Fibroblast of skin of abdomen (primary cell): ENCODE measurements around the gene SCAMP2. TPM values are rescaled to one million over a fixed set of nuclear protein-coding genes. Genes with fewer than 3 reads are reported as not detected.
"Not testable (repeated sequence)": the region's sequence is repeated elsewhere in the genome, so short reads cannot be mapped to it uniquely, and the experiment has no call there.

Experiments
- DNase-seq: peaks from one replicate; pipeline ENCODE4 v3.0.0-alpha.2; 2013
- polyA plus RNA-seq, 2 experiments: library from polyadenylated mRNA; unstranded; fragments of 120-200 nt; gene quantifications; one replicate each; pipeline ENCODE4 v1.2.1, GENCODE V29; 2013; ENCODE audit not compliant: insufficient read length in 2 of 2

The SCAMP2 gene
- polyA plus RNA-seq (2013, experiment 1 of 2; ENCODE audit: insufficient read length): 60.3 TPM
- 61.0 TPM for polyA plus RNA-seq (2013, experiment 2 of 2; ENCODE audit: insufficient read length)

DNA sequence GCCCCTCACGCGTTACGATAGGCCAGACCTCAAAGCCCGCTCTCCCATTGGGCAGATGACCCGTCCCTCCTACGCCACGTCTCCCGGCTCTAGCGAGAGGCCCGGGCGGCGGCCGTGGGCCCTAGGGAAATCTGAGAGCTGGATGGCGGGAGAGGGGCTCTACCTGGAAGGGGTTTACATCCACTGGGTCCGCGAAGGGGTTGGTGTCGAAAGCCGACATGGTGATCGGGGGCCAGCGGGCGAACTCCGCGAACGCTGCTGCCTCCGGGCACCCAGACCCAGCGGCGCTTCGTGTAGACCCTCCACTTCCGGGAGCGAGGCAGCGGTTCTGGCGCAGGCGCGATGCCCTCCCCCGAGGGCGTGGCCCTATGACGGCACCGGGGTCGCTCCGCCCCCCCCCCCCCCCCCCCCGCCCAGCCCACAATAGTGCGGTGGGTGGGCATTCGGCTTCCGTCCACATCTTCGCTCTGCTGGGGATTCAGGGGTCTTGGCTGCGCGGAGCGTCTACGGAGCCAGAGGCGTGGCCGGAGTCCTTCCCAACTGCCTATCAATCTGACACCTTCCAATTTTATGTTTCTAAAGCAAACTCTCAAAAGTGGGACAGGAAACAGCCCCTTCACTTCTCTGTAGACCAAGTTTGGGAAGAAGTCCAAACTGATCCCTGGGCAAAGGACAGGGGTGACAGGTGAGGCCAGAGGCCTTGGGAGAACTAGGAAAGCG, at the start of gene SCAMP2:
Gene SCAMP2 (minus strand): TSS at position 330 of the 720 bp plus-strand sequence. CDS start 110 bp downstream, at position 220.
- peak; percentile 95 for DNase-seq

- DNase-seq: no peak
Observed at GRCh38 chr15:74920456-74920855, 47.3 kb upstream of the SCAMP2 start.

DNA sequence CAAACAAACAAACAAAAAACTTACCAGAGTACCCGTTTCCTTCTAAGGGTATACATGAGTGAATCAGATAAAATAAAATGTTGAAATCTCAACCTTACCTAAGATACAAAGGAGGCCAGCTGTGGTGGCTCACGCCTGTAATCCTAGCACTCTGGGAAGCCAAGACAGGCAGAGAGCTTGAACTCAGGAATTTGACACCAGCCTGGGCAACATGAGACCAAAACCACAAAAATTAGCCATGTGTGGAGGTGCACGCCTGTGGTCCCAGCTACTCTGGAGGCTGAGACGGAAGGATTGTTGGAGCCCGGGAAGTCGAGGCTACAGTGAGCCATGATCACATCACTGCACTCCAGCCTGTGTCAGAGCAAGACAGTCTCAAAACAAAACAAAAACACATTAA, 44.5 kb upstream of the SCAMP2 start:
- DNase-seq: peak; percentile 14

DNA sequence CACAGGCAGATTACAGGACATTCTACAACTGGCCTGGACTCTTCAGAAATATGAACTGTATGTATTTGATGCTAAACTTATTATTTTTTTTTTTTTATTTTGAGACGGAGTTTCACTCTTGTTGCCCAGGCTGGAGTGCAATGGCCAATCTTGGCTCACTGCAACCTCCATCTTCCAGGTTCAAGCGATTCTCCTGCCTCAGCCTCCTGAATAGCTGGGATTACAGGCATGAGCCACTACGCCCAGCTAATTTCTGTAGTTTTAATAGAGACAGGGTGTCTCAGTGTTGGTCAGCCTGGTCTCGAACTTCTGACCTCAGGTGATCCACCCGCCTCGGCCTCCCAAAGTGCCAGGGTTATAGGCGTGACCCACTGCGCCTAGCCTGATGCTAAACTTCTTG, 40.6 kb upstream of the SCAMP2 start:
- DNase-seq: not testable (repeated sequence)

DNA sequence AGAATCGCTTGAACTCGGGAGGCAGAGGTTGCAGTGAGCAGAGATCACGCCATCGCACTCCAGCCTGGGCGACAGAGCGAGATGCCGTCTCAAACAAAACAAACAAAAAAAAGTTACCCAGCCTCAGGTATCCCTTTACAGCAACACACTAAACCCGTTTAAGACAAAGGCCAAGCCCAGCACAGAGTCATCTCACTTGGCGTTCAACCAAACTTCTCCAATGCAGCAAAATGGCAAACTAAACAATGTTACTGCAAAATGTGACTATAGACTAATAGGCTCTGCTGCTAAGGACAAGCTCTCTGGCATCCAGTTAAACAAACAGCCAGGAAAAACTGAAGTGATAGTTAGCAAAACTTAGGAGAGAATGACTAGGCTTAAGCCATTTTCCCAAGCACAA, 39.9 kb upstream of the SCAMP2 start:
- no peak for DNase-seq

GRCh38 chr15:74908635-74909034, 35.5 kb upstream of the SCAMP2 start:
- DNase-seq: no peak

- DNase-seq: no peak
Observed at GRCh38 chr15:74907163-74907870, 34.2 kb upstream of the SCAMP2 start.

DNA sequence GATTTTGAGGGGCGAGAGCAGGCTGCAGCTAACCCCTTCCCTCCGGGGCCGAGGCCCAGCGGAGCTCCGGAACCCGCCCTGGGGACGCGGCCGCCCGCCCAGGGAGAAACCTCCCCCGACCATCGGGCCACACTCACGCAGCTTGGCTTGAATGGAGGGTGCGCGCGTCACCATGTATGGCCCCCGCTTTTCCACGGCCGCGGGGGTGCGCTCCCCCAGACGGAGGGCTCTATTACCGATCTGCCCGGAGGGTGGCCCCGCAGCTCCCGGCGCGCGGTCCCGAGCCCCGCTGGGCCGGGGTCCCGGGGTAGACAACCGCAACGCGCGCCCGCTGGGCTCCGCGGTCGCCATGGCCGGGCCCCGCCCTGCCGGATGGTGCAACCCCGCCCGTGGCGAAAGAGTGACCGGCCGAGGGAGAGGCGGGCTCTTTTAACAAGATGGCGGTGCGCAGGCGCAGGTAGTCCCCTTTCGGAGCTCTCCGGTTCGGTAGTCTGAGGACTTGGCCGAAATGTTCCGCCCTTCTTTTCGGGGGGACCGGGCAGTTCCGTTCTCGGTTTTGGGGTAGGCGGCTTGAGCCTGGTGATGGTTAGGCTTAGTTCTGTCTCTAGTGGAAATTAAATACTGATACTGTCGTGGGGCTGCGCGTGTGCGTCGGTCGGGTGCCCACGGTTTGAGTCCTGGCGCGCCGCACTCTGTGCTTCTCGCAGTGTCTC, 33.4 kb upstream of the SCAMP2 start, which contains the start of gene FAM219B:
Gene FAM219B (minus strand): TSS at position 402 of the 713 bp plus-strand sequence. CDS start 51 bp downstream, at position 351.
- peak; percentile 83 for DNase-seq

GRCh38 chr15:74906067-74906449, 32.9 kb upstream of the SCAMP2 start:
- peak; percentile 14 for DNase-seq

- no peak for DNase-seq
Observed at GRCh38 chr15:74904190-74904805, 31.1 kb upstream of the SCAMP2 start.

GRCh38 chr15:74903676-74904075, 30.5 kb upstream of the SCAMP2 start:
- no peak for DNase-seq

- no peak for DNase-seq
Observed at GRCh38 chr15:74902295-74903075, 29.3 kb upstream of the SCAMP2 start.

GRCh38 chr15:74901612-74902063, 28.5 kb upstream of the SCAMP2 start:
- peak; percentile 42 for DNase-seq

DNA sequence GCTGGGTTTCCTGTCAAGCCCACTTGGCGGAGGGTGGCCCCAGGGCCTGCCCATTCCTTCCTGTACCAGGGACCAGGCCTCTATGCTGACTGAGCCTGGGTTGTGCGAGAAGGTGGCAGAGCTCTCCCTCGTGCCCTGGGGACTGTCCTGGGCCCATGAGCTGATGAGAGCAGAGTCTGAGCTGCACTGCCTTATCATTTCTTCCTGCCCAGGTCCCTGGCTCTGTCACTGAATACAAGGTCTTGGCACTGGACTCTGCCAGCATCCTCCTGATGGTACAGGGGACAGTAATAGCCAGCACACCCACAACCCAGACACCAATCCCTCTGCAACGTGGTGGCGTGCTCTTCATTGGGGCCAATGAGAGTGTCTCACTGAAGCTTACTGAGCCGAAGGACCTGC, 24.1 kb upstream of the SCAMP2 start:
- no peak for DNase-seq

DNA sequence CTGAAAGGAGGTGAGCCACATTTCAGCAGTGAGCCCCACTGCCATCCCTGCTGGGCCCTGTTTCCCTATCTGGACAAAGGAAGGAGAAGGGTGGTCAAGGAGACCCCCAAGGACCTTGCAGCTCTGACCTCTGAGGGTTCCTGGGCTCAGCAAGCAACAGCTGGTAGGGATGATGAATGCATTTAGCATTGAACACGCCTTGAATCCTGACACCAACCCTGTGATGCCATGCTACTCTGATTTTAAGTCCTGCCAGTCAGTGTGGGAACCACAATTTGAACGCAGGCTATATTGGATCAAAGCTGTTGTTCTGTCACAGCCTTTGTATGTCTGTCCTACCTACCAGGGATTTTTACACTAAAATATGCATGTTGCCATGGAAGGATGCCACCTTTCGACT, 23.2 kb upstream of the SCAMP2 start:
- no peak for DNase-seq

DNA sequence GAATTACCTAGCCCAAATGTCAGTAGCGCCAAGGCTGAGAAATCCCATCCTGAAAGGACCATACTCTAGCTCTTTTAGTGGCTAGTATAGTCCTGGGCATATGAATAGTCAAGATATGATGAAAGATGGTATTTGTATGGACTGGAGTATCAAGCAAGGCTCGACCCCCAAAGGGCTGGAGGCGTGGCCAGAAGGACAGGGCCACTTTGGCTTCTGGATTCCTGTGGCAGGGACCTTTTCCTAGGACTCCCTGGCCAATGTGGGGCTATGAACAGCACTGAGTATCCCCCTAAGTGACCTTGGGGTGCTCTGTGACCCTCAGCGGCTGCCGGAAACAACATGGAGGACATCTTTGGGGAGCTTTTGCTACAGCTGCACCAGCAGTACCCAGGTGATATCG, 22.7 kb upstream of the SCAMP2 start:
- no peak for DNase-seq

DNA sequence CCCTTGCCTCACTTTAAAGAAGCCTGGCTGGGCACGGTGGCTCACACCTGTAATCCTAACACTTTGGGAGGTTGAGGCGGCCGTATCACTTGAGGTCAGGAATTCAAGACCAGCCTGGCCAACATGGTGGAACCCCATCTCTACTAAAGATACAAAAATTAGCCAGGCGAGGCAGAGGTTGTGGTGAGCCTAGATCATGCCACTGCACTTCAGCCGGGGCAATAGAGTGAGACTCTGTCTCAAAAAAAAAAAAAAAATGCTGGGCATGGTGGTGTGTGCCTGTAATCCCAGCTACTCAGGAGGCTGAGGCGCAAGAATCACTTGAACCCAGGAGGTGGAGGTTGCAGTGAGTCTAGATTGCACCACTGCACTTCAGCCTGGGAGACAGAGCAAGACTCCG, 21.2 kb upstream of the SCAMP2 start:
- not testable (repeated sequence) for DNase-seq

DNA sequence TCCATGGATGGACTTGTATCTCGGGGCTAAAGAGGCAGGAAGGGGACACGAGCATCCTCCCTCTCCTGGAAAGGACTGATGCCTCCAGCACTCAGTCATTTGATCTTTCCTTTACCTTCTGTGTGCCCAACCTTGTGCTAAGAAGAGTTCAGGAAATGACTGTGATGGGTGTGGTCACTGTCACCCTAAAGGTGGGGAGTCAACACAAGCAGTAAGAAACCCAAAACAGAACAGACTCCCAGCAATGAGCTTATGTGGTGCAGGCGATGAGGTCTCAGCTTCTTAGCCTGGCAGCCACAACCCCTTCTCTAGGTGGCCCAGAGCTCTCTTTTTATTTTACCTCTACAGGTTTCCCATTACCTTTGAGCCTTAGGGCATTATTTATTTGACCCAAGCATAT, 20.5 kb upstream of the SCAMP2 start:
- no peak for DNase-seq

- no peak for DNase-seq
Observed at GRCh38 chr15:74892931-74893330, 19.8 kb upstream of the SCAMP2 start.

- DNase-seq: no peak
Observed at GRCh38 chr15:74892313-74892712, 19.1 kb upstream of the SCAMP2 start.

- DNase-seq: no peak
Observed at GRCh38 chr15:74891469-74891868, 18.3 kb upstream of the SCAMP2 start.

DNA sequence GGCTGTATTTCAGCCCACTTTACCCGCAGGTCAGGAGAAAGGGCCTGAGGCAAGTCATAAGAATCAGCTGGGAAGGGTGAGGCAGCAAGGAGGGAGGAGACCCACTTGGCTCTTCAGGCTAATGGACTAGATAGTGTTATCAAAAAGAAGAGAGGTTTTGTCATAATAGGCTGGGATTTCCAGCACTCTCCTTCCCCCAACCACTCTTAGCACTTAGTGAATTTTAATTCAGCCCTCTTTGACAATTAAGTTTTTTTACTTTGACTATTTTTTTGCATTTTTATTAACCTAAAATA, 17.4 kb upstream of the SCAMP2 start:
- DNase-seq: no peak
